OCI-LY7 (cell line): ENCODE results near the gene CLCA2. TPM values are rescaled to one million over a fixed set of nuclear protein-coding genes. Genes with fewer than 3 reads are reported as not detected.

Experiments
- BruUV-seq: library from RNA; stranded (reverse); fragments of 400-500 nt; replicated peaks from 2 replicates; lab custom pipeline; 2021; lab: Mats Ljungman, UMichigan
- CTCF ChIA-PET: fragments of 300-600 bp; sonication (Branson Sonifier 250); formaldehyde crosslinking; loops from one replicate; lab custom pipeline; 2022; ENCODE audit warnings: antibody characterized with exemption; ENCODE audit not compliant: unreplicated experiment; lab: Charles Lee
- POLR2A ChIA-PET: fragments of 300-600 bp; sonication (Branson Sonifier 250); formaldehyde crosslinking; loops from one replicate; lab custom pipeline; 2022; ENCODE audit warnings: antibody characterized with exemption; lab: Charles Lee
- DNase-seq: peaks from one replicate; pipeline ENCODE4 v3.0.0-alpha.2; 2015; ENCODE audit warnings: low spot score
- H2AFZ ChIP-seq: fragments of 200-600 bp; sonication (generic), shearing (Covaris generic); 2 replicates; pipeline ENCODE4 v1.6.1; 2014; ENCODE audit warnings: mild to moderate bottlenecking, antibody characterized with exemption, low read length, moderate library complexity
- H3K27ac ChIP-seq: fragments of 200-600 bp; sonication (generic); 2 replicates; pipeline ENCODE4 v1.5.1; 2014; ENCODE audit warnings: mixed run types, low read depth, mild to moderate bottlenecking, moderate library complexity, low read length, inconsistent platforms; ENCODE audit not compliant: poor library complexity, severe bottlenecking
- H3K36me3 ChIP-seq: fragments of 200-600 bp; sonication (generic); 2 replicates; pipeline ENCODE4 v1.6.1; 2014; ENCODE audit warnings: mild to moderate bottlenecking, antibody characterized with exemption, low read length, moderate library complexity, mixed read lengths; ENCODE audit not compliant: insufficient read depth
- H3K4me1 ChIP-seq: fragments of 200-600 bp; sonication (generic); 2 replicates; pipeline ENCODE4 v1.5.1; 2014; ENCODE audit warnings: mild to moderate bottlenecking, low read length; ENCODE audit not compliant: insufficient read depth, poor library complexity, severe bottlenecking
- H3K4me2 ChIP-seq: fragments of 200-600 bp; sonication (generic); 2 replicates; pipeline ENCODE4 v1.6.1; 2014; ENCODE audit warnings: mild to moderate bottlenecking, low read length
- H3K4me3 ChIP-seq: fragments of 200-600 bp; sonication (generic); 2 replicates; pipeline ENCODE4 v1.5.1; 2014; ENCODE audit warnings: mild to moderate bottlenecking, low read depth, low read length; ENCODE audit not compliant: poor library complexity, severe bottlenecking
- H3K79me2 ChIP-seq: fragments of 200-600 bp; sonication (generic); 2 replicates; pipeline ENCODE4 v1.6.1; 2016; ENCODE audit warnings: low read depth, mild to moderate bottlenecking, low read length, moderate library complexity, mixed read lengths; ENCODE audit not compliant: insufficient read depth
- H3K9me2 ChIP-seq: fragments of 200-600 bp; sonication (generic); 2 replicates; pipeline ENCODE4 v1.6.1; 2016; ENCODE audit warnings: mild to moderate bottlenecking, low read length, mixed read lengths; ENCODE audit not compliant: insufficient read depth
- H3K9me3 ChIP-seq: fragments of 200-600 bp; sonication (generic); 2 replicates; pipeline ENCODE4 v1.6.1; 2014; ENCODE audit warnings: mild to moderate bottlenecking, mixed run types, low read length, mixed read lengths
- H4K20me1 ChIP-seq: fragments of 200-600 bp; sonication (generic); 2 replicates; pipeline ENCODE4 v1.6.1; 2014; ENCODE audit warnings: mild to moderate bottlenecking, antibody characterized with exemption, low read length, moderate library complexity, mixed read lengths; ENCODE audit not compliant: insufficient read depth
- CTCF ChIP-seq: fragments of 200-600 bp; sonication (generic); conservative IDR thresholded peaks from 2 replicates; pipeline ENCODE4 v1.5.1; 2014; ENCODE audit warnings: mild to moderate bottlenecking, antibody characterized with exemption, low read length, moderate library complexity, mixed read lengths
- EZH2phosphoT487 ChIP-seq: fragments of 200-600 bp; sonication (generic); IDR thresholded peaks from 2 replicates; pipeline ENCODE4 v1.6.1; 2018; ENCODE audit warnings: low read depth, borderline replicate concordance, mild to moderate bottlenecking, mixed run types, antibody characterized with exemption, low read length, moderate library complexity, mixed read lengths
- intact Hi-C: fragments of 100-400 bp; cut with micrococcal nuclease; formaldehyde crosslinking; loops from one replicate; pipeline ENCODE4 v1.10.0; 2022; ENCODE audit not compliant: unreplicated experiment
- total RNA-seq, 2 experiments: library from RNA; depleted of rRNA in 1 of 2; stranded (reverse); fragments of >200 nt in 1 of 2; shearing (Covaris generic) in 1 of 2; gene quantifications; 2 replicates each; pipeline ENCODE4 v1.2.3, GENCODE V29; 2014 to 2022

Gene CLCA2
- total RNA-seq, 2 experiments from 2014 or later = not detected

- H3K4me2 ChIP-seq = no peak overlapping the region
- CTCF ChIA-PET = no interaction called here
These were observed 81.1 kb downstream of the CLCA2 start for GRCh38 chr1:86504895-86505563.

GRCh38 chr1:86505564-86505902 is 81.6 kb downstream of the CLCA2 start:
- intact Hi-C loops = no loop called here
- ChIA-PET CTCF (no interaction called here), POLR2A (interaction anchor here (0.6 to 1.0 kb wide), 3 partner anchors 10 to 78 kb away, joined by 3 to 4 read pairs (median 4); no protein-coding TSS in a partner anchor)
- no peaks in the 10 kb centered on the region for H3K36me3 ChIP-seq
- H4K20me1 ChIP-seq = no peaks in the 10 kb centered on the region
- H3K4me1 ChIP-seq = no peaks in the 10 kb centered on the region
- DNase-seq = no peak
- no peak overlapping the region for H3K4me3 ChIP-seq
- no peaks in the 10 kb centered on the region for H3K79me2 ChIP-seq
- no peak overlapping the region for H3K27ac ChIP-seq
- H3K9me3 ChIP-seq = no peaks in the 10 kb centered on the region
- TF ChIP-seq CTCF = no peak
- TF ChIP-seq EZH2phosphoT487 = no peak
- no peak overlapping the region for H2AFZ ChIP-seq
- no peak overlapping the region for H3K4me2 ChIP-seq
- H3K9me2 ChIP-seq = no peaks in the 10 kb centered on the region
- BruUV-seq = no TSS peak

More at GRCh38 chr1:86504895-86505563, 81.1 kb downstream of the CLCA2 start:
- no peaks in the 10 kb centered on the region for H3K4me1 ChIP-seq
- POLR2A ChIA-PET = interaction anchor here (0.6 to 1.0 kb wide), 3 partner anchors 9 to 223 kb away, joined by 3 to 4 read pairs (median 3); no protein-coding TSS in a partner anchor
- H3K79me2 ChIP-seq = no peaks in the 10 kb centered on the region
- peaks cover under 1% of the 10 kb centered on the region; the same call in 1 of the 2 replicates for H3K36me3 ChIP-seq
- DNase-seq = no peak
- no peak overlapping the region for H3K4me3 ChIP-seq
- no peaks in the 10 kb centered on the region for H3K9me3 ChIP-seq
- no TSS peak for BruUV-seq
- TF ChIP-seq CTCF (no peak), EZH2phosphoT487 (no peak)
- no peaks in the 10 kb centered on the region for H4K20me1 ChIP-seq
- intact Hi-C loops = loop anchor here (5.0 kb wide), 2 partner anchors 182 to 237 kb away; no protein-coding TSS in a partner anchor
- H3K27ac ChIP-seq = no peak overlapping the region
- no peak overlapping the region for H2AFZ ChIP-seq
- H3K9me2 ChIP-seq = no peaks in the 10 kb centered on the region

Other genes with a start within 250 kb of the CLCA2 start
- 24.7 and 26.2 TPM in 2 replicates for gene ODF2L, start 27.8 kb upstream of the CLCA2 start, total RNA-seq (2014; rRNA removed; shearing (Covaris generic))
- gene ODF2L, start 27.8 kb upstream of the CLCA2 start, total RNA-seq (2022) = 44.8 and 45.3 TPM in 2 replicates
- gene CLCA1, start 44.8 kb downstream of the CLCA2 start, total RNA-seq (2014; rRNA removed; shearing (Covaris generic)) = not detected in 2 replicates
- gene CLCA1, start 44.8 kb downstream of the CLCA2 start, total RNA-seq (2022) = not detected in 2 replicates
- gene CLCA4, start 122.9 kb downstream of the CLCA2 start, total RNA-seq (2014; rRNA removed; shearing (Covaris generic)) = not detected in 2 replicates
- not detected in 2 replicates for gene CLCA4, start 122.9 kb downstream of the CLCA2 start, total RNA-seq (2022)